Limb (tissue), 2 donors: ENCODE data around the gene HERPUD1.
"Not testable (repeated sequence)": the region's sequence is repeated elsewhere in the genome, so short reads cannot be mapped to it uniquely, and the experiment has no call there.

ENCODE experiments used
- DNase-seq, 2 donors: peaks; one replicate each; pipeline ENCODE4 v3.0.0-alpha.2; 2016; ENCODE audit errors: extremely low spot score in 2 of 2

The HERPUD1 gene, protein sequence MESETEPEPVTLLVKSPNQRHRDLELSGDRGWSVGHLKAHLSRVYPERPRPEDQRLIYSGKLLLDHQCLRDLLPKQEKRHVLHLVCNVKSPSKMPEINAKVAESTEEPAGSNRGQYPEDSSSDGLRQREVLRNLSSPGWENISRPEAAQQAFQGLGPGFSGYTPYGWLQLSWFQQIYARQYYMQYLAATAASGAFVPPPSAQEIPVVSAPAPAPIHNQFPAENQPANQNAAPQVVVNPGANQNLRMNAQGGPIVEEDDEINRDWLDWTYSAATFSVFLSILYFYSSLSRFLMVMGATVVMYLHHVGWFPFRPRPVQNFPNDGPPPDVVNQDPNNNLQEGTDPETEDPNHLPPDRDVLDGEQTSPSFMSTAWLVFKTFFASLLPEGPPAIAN

DNA sequence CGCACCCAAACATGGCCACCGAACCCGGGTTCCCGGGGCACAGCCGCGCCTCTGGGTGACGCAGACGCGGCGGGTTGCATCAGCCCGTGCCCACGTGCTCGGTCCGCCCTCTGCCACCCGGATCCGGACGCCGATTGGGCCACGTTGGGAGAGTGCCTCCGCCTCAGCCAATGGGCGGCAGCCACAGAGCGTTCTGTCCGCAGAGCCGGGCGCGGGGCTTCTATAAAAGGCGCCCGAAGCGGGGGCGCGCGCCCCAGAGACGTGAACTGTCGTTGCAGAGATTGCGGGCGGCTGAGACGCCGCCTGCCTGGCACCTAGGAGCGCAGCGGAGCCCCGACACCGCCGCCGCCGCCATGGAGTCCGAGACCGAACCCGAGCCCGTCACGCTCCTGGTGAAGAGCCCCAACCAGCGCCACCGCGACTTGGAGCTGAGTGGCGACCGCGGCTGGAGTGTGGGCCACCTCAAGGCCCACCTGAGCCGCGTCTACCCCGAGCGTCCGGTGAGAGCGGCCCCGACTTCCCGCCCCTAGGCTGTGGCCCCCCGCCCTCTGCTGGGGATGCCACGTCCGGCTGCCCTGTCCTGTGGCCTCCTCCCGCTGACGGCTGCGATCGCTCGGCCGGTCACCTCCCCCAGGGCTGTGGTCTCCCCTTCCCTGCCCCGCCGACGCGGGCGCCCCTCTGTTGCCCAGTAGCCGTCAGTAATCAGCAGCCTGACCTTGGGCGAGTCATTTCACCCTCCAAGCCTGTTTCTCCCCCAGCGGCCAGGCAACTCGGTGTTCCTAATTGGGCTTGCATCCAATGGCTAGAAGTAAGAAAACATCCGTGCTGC lies at the start of gene HERPUD1:
Gene HERPUD1, plus strand, starts transcription at position 251 of the 829 bp plus-strand sequence. Its CDS starts 103 bp downstream, at position 354.
- peak; percentile 97 to 99 for DNase-seq

DNA sequence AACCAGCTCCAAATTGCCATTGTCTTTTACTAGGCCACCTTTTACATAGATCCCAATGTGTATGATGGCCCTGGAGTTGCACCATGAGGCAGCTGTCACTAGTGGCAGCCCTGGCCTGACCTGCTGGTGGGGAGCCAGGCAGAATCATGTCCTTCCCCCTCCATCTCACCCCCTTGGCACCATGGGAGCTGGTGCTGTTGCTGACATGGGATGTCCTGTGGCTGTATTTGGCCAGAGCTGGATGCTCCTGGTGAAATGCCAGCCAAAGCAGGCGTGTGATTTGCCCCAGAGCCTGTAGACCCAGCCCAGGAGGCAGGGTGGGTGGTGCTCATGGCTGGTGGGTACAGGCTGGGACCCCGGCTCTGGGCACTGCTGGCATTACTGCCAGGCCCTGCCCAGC lies 48.4 kb upstream of the HERPUD1 start:
- DNase-seq, result no peak

DNA sequence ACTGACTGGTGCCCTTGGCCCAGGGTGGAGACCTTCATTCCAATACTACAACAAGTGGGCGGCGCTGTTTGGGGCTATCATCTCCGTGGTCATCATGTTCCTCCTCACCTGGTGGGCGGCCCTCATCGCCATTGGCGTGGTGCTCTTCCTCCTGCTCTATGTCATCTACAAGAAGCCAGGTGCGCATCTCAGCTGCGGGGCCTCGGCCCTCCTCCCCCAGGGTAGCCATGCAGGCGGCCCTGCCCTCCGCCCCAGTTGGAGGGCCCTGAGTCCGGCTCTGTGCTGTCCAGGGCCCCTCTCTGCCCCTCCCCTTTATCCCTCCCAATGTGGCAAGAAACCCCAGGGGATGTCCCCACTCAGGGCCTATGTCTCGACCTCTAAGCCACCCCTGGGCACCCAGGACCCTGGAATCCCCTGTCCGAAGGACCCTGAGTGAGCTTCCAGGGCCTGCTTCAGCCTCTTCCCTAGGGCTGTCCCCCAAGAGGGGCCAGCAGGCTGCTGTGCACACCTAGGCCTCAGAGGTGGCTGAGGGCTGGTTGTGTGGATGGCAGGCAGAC lies 47.8 kb upstream of the HERPUD1 start:
- DNase-seq, result no peak

DNA sequence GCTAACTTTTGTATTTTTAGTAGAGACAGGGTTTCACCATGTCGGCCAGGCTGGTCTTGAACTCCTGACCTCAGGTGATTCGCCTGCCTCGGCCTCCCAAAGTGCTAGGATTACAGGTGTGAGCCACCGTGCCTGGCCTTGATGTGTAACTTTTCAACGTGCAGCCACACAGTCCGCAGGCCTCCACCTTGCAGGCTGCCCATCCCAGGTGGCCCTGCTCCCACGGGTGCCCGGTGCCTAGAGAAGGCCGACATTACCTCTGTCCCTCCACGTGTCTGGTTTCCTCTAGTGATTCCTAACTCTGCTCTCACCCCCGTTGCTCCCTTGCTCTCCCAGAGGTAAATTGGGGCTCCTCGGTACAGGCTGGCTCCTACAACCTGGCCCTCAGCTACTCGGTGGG lies 47.0 kb upstream of the HERPUD1 start:
- DNase-seq, result not testable (repeated sequence)

DNA sequence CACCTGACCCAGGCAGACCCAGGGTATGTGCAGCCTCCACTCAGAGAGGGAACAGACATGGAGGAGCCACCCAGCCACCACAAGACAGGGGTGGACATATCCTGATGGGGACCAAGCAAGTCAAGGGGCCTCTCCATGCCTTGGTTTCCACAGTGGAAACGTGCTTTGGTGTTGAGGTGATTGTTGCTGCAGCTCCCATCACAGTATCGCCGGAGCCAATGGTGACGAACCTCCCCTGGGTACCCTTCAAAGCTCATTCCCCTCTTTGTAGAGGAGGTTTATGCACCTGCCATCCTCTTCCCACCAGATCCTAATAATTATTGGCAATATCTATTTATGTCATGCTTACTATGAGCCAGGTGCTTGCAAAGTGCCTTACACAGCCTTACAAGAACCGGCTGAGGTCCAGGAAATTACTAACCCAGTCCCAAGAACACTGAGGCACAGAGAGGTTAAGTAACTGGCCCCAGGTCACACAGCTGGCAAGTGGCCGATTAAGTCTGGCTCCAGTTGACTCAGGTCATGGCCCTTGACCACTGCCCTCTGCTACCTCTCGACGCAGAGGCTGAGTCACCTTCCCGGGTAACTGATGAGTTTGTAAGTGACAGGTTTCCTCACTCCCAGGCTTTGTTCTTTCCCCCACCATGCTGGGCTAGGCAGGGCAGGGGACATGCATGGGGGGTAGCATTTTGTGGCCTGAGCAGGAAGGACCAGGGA lies 46.3 kb upstream of the HERPUD1 start:
- no peak for DNase-seq

DNA sequence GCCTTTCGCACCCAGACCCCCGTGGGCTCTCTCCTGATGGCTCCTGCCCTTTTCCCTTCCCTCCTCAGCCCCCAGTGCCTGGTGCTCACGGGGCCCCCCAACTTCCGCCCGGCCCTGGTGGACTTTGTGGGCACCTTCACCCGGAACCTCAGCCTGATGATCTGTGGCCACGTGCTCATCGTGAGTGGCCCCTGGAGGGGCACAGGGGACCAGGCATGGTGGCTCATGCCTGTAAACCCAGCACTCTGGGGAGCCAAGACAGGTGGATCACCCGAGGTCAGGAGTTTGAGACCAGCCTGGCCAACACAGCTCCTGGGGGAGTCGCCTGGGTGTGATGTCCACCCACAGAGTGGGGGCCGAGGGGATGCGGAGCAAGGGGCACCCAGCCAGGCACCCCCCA lies 45.6 kb upstream of the HERPUD1 start:
- DNase-seq, result no peak

DNA sequence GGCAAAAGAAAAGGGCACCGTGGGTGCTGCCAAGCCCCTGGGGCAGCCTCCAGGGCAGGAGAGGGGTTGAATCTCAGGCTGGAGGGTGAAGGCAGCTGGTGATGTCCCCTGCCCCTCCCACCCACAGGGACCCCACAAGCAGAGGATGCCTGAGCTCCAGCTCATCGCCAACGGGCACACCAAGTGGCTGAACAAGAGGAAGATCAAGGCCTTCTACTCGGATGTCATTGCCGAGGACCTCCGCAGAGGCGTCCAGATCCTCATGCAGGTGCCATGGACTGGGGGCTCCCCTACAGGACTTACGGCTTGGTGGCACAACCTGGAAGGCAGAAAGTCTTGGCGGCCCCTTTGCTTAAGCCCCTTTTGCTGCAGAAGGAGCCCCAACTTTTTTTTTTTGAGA lies 45.1 kb upstream of the HERPUD1 start:
- DNase-seq, result no peak

DNA sequence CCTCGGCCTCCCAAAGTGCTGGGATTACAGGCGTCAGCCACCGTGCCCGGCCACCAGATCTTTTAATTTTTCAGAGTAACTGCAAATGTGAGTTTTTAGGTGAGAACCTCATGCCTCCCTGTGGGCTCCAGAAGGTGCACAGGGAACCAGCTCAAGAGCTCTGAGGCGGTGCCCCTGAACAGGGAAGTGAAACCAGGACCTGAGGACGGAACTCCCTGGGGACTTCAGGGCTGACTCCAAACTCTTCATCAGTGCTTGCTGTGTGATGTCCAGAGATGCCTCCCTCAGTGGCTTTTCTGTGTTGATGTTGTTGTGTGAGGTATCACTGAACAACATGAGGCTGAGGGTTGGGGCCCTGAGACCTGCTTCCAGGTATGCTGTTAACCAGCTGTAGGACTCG lies 43.1 kb upstream of the HERPUD1 start:
- DNase-seq, result no peak

DNA sequence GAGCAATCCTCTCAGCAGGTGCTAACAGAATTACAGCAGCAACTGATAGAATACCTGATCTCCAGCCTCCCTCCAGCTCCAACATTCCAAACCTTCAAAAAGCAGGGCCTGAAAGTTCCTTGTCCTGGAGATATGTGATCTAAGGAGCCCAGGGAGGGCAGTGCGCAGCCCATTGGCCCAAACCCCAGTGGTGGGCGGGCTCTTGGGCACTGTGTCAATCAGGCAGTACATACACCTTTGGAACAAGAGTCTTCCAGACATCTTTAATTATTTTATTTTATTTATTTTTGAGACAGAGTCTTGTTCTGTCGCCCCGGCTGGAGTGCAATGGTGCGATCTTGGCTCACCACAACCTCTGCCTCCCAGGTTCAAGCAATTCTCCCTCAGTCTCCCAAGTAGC lies 42.7 kb upstream of the HERPUD1 start:
- no peak for DNase-seq

DNA sequence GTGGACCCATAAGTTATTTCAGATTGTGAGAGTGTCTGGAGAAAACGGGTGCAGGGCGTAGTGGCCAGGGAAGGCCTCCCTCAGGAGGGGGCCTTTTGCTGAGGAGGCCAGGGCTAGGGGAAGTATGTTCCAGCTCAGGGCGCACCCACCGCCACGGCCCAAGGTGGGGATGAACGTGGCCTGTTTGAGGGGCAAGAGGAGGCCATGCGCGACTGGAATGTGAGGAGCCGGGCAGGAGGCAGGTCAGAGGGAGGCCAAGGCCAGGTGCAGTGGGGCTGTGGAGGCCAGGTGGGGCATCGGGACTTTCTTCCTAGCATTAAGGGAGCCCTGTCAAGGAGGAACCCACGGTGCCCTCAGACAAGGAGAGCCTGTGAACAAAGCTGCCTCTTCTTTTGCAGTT lies 40.3 kb upstream of the HERPUD1 start:
- no peak for DNase-seq

DNA sequence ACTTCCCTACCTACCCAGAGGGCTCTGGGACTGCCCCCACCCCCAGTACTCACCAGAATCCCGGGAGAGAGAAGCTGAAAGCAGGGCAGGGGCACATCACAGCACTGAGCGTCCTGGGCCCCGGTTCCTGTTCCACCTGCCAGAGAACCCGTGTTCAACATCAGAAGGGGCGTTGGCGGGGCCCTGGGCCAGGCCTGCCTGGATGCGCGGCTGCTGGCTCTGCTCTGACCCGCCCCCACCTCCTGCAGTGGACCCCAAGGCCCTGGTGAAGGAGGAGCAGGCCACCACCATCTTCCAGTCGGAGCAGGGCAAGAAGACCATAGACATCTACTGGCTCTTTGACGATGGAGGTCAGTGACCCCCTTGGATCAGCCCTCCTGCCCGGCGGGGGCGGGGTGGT lies 39.2 kb upstream of the HERPUD1 start:
- DNase-seq, result no peak

DNA sequence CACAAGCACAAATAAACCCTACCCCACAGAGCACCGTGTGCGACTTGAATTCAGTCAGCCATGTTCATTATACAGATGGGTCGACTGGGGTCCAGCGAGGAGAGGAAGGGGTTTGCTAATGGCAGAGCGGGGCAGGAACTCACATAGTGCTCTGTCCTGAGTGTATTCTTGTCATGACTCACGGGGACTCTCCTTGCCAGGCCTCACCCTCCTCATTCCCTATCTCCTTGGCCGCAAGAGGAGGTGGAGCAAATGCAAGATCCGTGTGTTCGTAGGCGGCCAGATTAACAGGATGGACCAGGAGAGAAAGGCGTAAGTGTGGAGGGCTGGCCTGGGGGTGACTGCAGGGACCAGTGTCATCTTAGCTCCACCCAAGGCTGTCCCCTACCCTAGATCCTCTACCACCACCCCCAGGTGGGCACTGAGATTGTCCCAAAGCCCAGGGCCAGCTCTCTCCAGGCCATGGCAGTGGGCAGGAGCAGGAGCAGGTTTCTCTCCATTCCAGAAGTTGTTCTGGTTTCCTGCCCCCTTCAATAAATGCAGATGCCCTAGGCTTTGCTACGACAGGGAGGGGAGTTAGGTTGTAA lies 37.5 kb upstream of the HERPUD1 start:
- no peak for DNase-seq

DNA sequence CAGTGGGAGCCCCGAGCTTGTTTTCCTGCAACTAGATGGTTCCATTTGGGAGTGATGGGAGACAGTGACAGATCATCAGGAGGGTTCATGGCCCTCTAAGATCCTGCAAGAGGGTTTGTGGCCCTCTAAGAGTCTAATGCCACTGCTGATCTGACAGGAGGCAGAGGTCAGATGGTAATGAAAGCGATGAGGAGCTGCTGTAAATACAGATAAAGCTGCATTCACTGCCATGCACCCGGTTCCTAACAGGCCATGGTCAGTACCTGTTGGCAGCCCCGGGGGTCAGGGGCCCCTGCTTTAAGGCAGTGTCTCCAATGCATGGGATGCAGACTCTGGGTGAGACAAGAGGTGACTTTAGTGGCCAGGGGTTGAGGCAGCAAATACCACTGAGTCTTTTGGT lies 36.1 kb upstream of the HERPUD1 start:
- no peak for DNase-seq

DNA sequence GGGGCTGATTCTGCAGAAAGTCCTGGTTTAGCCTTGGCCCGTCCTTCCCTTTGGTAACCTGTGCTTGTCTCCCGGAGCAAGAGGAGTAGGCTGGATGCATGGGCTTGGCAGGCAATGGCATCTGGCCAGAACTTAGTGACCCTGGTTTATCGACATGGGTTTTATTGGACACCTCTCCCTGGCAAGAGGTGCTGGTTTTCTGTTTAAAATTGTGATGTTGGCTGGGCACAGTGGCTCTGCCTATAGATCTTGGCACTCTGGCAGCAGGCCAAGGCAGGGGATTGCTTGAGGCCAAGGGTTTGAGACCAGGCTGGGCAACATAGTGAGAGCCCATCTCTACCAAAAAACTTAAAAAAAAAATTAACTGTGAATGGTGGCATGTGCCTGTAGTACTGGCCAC lies 35.7 kb upstream of the HERPUD1 start:
- no peak for DNase-seq

DNA sequence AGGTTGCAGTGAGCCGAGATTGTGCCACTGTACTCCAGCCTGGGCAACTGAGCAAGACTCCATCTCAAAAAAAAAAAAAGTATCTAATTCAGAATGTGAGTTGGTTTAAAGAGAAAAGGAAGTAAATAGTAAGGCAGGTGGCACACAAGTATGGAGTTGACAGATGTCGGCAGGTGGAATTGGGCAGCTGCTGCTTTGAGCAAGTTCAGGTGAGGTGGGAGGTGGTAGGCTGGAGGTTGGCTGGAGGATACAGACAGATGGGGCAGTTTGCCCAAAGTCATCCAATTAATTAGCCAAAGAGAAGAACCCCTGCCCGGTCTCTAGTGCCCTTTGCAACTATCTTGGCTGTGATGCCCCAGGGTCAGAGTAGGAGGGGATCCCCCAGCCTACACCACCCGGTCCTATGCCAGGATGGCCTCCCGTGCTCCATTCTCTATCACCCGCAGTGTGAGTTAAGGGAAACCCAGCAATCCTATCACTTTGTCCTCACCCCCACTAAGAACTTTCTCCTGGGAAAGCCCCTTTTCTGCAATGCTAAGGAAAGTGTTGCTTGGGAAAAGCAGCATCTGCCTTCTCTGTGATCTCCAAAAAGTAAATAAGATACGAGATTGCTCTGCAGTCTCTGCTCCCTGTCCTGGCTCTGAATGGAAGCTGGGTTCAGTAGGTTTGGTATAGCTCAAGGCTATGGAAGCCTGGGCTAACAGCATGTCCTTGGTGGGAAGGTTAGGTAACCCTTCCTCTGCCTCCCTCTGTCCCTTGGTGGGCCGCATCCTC lies 34.7 kb upstream of the HERPUD1 start:
- DNase-seq, result no peak

DNA sequence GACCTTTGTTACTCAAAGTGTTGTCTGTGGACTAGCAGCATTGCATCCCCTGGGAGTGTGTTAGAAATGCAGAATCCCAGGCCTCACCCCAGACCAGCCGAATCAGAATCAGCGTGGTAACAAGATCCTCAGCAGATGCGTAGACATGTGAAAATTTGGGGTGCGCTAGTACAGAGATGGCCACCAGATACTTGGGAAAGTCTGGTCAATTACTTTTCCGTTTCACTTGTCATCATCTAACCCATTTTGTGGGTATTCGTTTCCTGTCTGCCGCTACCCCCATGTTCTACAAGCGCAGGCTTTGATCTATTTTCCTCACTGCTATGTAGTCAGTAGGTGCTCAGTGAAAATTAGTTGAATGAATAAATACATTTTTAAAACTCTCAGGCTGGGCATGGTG lies 33.1 kb upstream of the HERPUD1 start:
- DNase-seq, result no peak

DNA sequence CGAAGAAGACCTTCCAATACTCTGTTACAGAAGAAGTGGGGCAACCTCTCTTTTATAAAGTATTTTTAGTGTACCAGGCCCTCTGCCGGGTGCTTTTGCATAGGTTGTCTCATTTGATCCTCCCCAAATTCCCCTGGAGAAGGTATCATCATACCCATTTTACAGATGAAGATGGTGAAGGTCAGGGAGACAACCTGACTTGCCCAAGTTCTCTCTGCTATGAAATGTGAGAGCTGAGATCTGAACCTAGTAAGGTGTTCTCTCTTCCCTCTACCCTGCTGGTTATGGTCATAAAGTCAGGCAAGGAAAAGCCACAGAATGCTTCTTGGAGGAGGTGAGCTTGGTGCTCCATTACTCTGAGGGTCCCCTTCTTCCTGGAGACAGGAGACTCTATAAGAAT lies 28.1 kb upstream of the HERPUD1 start:
- no peak for DNase-seq

DNA sequence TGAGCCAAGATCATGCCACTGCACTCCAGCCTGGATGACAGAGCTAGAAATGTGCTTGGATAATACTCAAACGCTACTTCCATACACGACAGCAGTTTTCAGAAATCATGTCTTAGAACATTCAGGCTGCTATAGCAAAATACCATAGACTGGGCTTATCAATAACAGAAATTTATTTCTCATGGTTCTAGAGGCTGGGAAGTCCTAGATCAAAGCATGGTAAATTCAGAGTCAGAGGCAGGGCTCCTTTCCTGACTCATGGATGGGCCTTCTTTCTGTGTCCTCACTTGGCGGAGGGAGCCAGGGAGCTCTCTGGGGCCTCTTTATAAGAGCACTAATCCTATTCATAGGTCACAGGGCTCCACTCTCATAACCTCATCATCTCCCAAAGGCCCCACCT lies 24.5 kb upstream of the HERPUD1 start:
- DNase-seq, result no peak

DNA sequence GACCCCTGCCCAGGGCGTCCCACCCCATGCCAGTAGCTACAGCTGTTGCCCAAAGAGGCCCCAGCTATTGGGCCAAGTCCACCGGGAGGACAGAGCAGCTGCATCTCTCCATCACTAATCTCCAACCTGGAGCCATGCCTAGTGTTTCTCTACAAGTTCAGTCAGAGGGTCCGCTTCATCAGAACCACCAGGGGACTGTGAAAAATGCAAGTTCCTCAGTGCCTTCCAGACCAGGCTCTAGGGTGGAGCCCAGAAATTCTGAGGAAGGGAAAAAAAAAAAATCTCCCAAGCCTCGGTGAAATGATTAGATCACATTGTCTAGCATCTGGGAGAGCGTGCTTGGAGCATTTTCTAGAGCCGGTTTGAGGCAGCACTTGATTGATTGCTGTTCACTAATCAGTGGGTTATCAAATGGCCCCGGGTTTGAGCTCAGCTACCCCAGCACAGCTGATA lies 22.4 kb upstream of the HERPUD1 start:
- DNase-seq, result peak in 1 of 2 donors; percentile 69

DNA sequence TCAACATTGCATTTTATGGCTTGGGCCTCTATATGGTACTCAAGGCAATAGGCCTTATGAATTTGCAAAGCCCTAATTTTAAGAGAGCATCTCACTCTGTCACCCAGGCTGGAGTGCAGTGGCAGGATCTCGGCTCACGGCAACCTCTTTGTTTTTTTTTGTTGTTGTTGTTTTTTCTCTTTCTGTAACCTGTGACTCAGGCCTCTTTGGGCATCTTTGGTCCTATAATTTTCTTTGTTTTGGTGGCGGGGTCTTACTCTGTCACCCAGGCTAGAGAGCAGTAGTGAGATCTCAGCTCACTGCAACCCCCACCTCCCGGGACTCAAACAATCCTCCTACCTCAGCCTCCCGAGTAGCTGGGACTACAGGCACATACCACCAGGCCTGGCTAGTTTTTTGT lies 21.8 kb upstream of the HERPUD1 start:
- DNase-seq, result no peak
